GM19025 (cell line): ENCODE data around the gene LONP1.

Experiments
- ATAC-seq: cut with Tn5 transposase; IDR thresholded peaks from one replicate; pipeline ENCODE4 v1.9.1; 2021; ENCODE audit warnings: mild to moderate bottlenecking, low read depth, moderate library complexity; ENCODE audit not compliant: unreplicated experiment

The LONP1 gene

DNA sequence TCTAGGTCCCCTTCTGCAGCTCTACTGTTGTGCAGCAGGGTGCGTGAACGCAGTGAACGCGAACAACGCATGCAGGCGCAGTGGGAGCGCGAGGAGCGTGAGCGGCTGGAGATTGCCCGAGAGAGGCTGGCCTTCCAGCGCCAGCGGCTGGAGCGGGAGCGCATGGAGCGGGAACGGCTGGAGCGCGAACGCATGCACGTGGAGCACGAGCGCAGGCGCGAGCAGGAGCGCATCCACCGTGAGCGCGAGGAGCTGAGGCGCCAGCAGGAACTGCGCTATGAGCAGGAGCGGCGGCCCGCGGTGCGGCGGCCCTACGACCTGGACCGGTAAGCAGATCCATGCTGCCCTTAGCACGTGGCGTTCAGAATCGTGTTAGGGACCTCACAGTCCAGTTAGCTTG is 58.5 kb downstream of the LONP1 start:
- ATAC-seq, result no peak

DNA sequence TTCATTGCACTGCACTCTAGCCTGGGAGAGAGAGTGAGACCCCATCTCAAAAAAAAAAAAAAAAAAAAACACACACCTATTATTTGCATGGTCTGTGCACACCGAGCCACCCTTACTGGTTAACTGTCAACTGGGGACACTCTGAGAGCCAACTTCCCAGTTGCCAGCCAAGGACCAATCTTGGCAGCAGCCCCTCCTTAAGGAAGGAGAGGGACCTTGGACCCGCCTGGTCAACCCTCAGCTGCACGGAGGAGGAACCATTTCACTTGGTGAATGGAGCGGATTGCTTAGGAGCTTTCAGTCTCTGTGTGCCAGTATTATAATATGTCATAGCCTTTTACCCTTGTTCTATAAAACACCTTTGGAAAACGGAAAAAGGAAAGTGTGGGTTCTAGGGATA is 64.5 kb downstream of the LONP1 start:
- ATAC-seq, result no peak

DNA sequence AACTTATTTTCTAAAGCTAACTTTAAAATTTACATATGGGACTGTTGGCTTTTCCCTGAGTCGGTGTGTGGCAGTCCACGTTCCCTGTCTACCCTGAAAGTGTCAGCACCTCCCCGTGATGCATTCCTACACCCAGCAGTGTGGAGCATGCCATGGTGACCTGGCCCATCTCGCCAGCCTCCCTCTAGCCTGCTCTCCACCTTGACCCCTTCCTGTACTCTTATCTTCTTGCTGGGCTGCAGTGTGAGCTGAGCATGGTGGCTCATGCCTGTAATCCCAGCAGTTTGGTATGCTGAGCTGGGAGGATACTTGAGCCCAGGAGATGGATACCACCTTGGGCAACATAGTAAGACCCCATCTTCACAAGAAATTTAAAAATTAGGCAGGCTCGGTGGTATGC is 65.0 kb downstream of the LONP1 start:
- ATAC-seq, result no peak

DNA sequence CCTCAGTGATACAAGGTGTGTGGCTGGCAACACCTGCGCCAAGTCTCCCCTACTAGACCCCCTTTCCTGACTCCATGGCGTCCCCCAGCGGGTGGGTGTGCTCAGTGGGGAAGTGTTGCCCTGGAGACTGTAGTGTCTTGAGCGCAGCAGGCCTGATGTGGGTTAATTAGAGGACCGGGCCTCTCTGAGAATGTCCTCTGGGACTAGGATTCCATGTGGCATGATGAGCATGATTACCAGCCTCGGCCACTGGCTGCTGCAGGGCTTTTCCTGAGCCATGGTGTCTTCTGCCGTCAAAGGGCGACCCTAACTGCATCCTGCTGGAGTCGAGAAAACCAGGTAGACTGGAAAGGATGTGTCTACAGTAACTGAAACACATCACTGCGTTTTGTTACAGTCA is 67.7 kb downstream of the LONP1 start:
- no peak for ATAC-seq

DNA sequence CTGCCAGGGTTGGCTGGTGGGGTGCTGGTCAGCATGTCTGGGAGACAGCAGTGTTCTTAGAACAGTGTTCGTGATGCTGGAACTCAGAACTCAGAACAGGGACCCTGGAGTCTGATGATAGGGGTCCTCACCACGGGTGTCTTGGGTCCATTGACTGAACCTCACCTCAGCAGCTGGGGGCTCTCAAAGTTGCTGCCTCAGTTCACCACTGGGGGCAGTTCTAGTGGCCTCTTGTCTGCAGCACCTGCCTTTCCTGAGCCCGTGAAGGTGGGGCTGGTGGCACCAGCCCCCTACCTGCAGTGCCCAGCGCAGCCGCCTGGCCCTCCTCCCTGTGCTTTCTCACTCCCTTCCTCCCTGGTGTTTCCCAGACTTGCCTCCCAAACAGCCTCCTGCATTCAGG is 68.6 kb downstream of the LONP1 start:
- no peak for ATAC-seq

DNA sequence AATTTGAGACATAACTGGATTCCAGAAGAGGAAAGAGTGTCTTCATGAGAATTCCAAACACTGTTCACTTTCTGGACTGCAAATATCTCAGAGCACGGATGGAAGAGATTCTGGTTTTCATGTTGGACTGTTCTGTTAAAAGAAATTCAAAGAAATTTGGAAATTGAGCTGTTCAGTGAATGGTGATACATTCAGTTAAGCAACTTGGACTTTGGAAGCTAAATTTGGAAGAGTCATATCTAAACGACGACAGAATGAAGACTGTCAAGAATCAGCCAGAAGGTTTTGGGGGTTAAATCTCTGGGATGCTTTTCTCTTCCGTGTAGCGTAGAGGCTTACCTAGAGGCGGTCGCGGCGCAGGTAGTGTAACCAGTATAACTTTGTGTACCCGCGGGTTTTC is 71.5 kb downstream of the LONP1 start:
- ATAC-seq, result no peak

DNA sequence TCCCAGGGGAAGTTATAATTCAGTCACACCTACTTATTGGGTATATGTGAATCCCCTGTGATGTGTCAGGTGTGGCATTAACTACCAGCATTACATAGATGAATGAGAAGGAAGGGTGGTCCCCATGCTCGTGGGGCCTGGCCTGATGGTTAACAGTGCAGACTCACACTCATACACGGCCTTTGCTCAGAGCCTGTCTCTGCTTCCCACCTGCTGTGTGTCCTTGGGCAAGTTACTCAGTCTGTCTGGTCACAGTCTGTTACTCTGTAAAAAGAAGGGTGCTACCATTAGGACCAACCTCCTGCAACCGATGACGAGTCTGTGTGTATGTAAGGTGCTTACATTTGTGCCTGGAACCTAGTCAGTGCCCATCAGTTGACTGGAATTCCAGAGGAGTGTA is 73.2 kb downstream of the LONP1 start:
- ATAC-seq, result no peak

DNA sequence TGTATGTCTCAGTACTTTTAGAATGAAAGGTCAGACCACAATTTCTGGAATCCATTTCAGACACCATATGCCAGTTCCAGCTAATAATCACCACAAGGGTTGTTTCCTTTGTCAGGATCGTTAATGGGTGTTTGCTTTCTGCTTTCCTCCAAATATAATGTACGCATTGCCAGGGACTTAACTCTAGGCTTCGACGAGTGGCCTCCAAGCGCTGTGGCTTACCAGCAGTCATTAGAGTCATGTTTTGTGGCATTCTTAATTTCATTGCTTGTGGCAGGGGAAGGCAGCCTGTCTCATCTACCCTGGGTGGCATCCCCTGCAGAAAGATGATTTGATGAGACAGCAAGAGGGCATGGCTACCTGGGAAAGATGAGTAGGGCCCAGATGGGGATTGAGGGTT is 74.5 kb downstream of the LONP1 start:
- ATAC-seq, result no peak

DNA sequence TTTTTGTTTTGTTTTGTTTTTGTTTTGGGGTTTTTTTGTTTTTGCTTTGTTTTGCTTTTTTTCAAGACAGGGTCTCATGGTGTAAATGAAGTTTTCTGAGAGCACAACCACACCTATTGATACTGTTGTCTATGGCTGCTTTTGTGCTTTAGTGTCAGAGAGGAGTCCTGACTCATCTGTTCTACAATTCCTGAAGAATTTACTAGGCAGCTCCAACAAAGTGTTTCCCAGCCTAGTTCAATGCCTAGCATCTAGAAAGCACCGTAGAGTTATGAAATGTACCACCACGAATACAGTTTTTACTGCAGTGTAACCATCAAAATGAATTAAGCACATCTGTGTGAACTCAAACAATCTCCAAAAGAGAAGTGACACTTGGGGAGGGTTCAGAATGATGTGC is 75.9 kb downstream of the LONP1 start:
- no peak for ATAC-seq

DNA sequence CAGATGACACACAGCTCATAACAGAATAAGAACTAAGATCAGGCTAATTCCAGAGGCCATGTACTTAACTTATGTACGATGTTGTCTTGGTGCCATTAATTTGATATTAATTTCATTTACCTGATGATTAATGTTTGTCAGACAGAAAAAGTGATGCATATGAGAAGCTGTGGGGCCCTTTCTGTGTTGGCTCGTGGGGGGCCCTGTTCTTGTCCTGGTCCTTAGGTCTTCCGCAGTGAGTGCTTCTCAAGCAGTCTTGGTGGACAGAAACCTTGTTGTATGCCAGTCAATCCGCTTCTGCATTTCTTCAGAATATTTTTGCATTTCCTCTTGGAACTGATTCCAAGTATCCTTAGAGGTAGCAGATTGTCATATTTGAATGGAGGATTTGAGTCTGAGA is 76.9 kb downstream of the LONP1 start:
- no peak for ATAC-seq

DNA sequence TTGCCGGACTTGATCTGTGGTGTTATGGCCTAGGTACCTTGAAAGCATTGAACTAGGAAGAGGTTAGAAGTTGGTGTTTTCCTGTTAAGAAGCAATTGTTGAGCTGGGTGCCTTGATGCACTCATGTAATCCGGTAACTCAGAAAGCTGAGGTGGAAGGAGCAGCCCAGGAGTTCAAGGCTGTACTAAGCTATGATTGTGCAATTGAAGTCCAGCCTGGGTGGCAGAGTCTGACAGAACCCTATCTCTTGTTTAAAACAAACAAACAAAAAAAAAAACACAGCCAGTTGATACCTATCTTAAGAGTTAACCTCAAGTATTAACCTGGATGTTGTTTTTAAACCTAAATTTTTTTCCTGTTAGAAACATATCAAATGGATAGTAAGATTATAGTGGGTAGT is 77.7 kb downstream of the LONP1 start:
- no peak for ATAC-seq
